ENCODE data around the gene ERCC2. TPM values are rescaled to one million over a fixed set of nuclear protein-coding genes. Genes with fewer than 3 reads are reported as not detected.
"Not testable (repeated sequence)": the region's sequence is repeated elsewhere in the genome, so short reads cannot be mapped to it uniquely, and the experiment has no call there.

ERCC2 gene
- total RNA-seq, 4 donors from 2014 or later: 1.8 to 16.6 (median 10.5) TPM

DNA sequence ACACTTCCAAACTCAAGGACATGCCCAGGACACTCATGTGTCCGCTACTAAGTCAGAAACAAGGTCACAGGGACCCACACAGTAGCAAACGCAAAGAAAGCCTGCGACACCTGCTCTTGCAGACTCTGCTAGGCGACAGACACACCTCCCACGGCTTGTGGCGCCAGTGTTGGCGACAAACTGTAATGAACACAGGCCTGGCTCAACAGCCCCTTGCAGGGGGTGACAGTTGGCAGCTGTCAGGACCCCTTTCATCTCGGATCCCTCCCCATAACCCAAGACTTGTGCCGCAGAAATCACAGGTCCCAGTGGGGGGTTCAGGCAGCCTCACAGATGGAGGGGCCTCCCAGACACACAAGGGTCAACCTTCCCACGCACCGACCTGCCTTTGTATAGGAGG, 48.1 kb downstream of the ERCC2 start:
- intact Hi-C loops (cut with DNase I; ENCODE audit: low total_unique reads): no loop called here
- TF ChIP-seq, protein P1, sequence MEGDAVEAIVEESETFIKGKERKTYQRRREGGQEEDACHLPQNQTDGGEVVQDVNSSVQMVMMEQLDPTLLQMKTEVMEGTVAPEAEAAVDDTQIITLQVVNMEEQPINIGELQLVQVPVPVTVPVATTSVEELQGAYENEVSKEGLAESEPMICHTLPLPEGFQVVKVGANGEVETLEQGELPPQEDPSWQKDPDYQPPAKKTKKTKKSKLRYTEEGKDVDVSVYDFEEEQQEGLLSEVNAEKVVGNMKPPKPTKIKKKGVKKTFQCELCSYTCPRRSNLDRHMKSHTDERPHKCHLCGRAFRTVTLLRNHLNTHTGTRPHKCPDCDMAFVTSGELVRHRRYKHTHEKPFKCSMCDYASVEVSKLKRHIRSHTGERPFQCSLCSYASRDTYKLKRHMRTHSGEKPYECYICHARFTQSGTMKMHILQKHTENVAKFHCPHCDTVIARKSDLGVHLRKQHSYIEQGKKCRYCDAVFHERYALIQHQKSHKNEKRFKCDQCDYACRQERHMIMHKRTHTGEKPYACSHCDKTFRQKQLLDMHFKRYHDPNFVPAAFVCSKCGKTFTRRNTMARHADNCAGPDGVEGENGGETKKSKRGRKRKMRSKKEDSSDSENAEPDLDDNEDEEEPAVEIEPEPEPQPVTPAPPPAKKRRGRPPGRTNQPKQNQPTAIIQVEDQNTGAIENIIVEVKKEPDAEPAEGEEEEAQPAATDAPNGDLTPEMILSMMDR (IDR thresholded peaks at IDR 0.05): no peak
- no peak for TF ChIP-seq POLR2A (IDR thresholded peaks at IDR 0.05)
- no peak overlapping the region for H3K4me3 ChIP-seq
- H3K9me3 ChIP-seq: no peaks in the 10 kb centered on the region
- no peaks in the 10 kb centered on the region for H3K27me3 ChIP-seq
- no peak for DNase-seq
- H3K4me1 ChIP-seq: no peaks in the 10 kb centered on the region
- no peaks in the 10 kb centered on the region for H3K36me3 ChIP-seq
- H3K27ac ChIP-seq: no peak overlapping the region

DNA sequence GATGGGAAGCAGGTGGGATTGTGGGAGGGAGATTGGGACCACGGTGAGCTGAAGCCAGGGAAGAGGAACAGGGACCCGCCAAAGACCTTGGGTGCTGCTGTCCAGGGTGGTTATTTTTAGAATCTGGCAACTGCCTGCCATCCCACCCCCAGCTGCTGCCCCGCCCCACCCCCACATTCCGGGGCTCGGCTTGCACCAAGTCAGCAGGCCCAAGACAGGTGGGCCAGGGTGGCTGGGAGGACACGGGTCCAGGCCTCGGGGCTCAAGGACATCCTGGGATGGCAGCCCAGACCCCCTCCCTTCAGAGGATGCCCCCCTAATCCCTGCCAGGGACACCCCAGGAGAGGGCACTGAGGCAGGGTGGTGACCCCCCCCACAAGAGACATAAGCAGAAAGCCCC, 48.5 kb downstream of the ERCC2 start:
- intact Hi-C loops (cut with DNase I; ENCODE audit: low total_unique reads): no loop called here
- TF ChIP-seq POLR2A (IDR thresholded peaks at IDR 0.05): no peak
- TF ChIP-seq, protein P1 (IDR thresholded peaks at IDR 0.05): no peak

DNA sequence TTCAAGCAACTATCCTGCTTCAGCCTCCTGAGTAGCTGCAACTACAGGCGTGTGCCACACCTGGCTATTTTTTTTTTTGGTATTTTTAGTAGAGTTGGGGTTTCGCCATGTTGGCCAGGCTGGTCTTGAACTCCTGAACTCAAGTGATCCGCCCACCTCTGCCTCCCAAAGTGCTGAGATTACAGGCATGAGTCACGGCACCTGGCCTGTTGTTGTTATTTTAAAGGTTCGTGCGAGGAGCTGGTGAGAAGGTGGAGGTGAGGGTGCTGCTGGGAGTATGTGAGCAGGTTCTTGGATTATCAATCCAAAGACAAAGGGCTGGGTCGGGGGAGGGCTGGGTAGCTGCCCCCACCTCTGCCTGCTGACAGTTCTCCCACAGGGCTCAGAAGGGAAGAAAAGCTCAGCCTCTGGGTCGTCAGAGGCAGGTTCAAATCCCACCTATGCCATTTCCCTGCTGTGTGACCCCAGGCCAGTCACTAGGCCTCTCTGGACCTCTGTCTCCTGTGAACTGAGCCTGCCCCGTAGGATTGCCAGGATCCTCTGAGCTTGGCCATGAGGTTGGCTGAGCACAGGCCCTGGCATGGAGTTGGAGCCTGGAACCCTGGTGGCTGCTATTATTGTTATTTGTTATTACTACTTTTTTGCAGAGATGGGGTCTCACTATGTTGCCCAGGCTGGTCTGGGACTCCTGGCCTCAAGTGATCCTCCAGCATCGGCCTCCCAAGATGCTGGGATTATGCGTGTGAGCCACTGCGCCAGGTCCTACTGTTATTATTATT, 49.2 kb downstream of the ERCC2 start:
- no peaks in the 10 kb centered on the region for H3K9me3 ChIP-seq
- H3K27me3 ChIP-seq: no peaks in the 10 kb centered on the region
- intact Hi-C loops (cut with DNase I; ENCODE audit: low total_unique reads): no loop called here
- DNase-seq: no peak
- no peak overlapping the region for H3K27ac ChIP-seq
- TF ChIP-seq, protein P1 (IDR thresholded peaks at IDR 0.05): no peak
- TF ChIP-seq POLR2A (IDR thresholded peaks at IDR 0.05): no peak
- no peaks in the 10 kb centered on the region for H3K36me3 ChIP-seq
- H3K4me3 ChIP-seq: no peak overlapping the region
- no peaks in the 10 kb centered on the region for H3K4me1 ChIP-seq

More for the DNA sequence above, 48.5 kb downstream of the ERCC2 start:
- H3K4me3 ChIP-seq: no peak overlapping the region
- H3K4me1 ChIP-seq: no peaks in the 10 kb centered on the region
- H3K27me3 ChIP-seq: no peaks in the 10 kb centered on the region
- no peaks in the 10 kb centered on the region for H3K9me3 ChIP-seq
- DNase-seq: no peak
- H3K36me3 ChIP-seq: no peaks in the 10 kb centered on the region
- H3K27ac ChIP-seq: no peak overlapping the region

DNA sequence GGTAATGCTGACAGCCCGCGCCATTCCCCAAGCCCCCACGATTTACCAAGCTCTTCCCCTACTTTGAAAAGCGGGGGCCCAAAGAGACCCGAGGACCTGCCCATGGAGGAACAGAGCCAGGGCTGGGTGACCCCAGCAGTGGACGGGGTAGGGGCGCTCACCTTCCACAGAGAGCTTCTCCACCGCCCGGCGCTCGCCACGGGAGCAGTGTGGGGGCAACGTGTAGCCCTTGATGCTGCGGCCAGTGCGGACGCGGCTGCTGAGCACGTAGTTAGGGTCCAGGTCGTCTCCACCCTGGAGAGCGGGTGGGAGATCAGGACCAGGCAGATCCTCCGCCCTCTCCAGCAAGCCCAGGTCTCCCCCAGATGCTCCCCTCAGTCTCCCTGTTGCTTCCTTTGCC, 55.1 kb downstream of the ERCC2 start:
- intact Hi-C loops (cut with DNase I; ENCODE audit: low total_unique reads): no loop called here
- H3K27me3 ChIP-seq: no peaks in the 10 kb centered on the region
- no peak overlapping the region for H3K4me3 ChIP-seq
- H3K36me3 ChIP-seq: no peaks in the 10 kb centered on the region
- DNase-seq: no peak
- H3K27ac ChIP-seq: no peak overlapping the region
- no peaks in the 10 kb centered on the region for H3K9me3 ChIP-seq
- TF ChIP-seq, protein P1 (IDR thresholded peaks at IDR 0.05): no peak
- TF ChIP-seq POLR2A (IDR thresholded peaks at IDR 0.05): no peak
- no peaks in the 10 kb centered on the region for H3K4me1 ChIP-seq

DNA sequence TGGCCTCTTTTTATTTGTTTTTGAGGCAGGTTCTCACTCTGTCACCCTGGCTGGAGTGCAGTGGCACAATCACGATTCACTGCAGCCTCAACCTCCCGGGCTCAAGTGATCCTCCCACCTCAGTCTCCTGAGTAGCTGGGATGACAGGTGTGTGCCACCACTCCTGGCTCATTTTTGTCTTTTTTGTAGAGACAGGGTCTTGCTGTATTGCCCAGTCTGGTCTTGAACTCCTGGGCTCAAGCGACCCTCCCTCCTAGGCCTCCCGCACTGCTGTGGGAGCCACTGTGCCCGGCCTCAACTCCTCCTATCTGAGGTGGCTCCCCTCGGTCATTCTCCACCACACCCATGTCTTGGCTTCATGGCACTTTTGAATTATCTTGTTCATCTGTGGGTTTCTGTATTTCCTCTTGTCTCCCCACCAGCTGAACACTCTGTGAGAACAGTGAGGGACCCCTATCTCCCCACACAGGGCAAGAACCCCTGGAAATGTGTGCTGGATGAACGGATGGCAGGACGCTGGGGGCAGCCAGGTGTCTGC, 55.6 kb downstream of the ERCC2 start:
- intact Hi-C loops (cut with DNase I; ENCODE audit: low total_unique reads): no loop called here
- DNase-seq: no peak
- Histone ChIP-seq H3K36me3 (no peaks in the 10 kb centered on the region), H3K4me1 (no peaks in the 10 kb centered on the region), H3K4me3 (no peak overlapping the region), H3K27me3 (no peaks in the 10 kb centered on the region), H3K27ac (no peak overlapping the region), H3K9me3 (no peaks in the 10 kb centered on the region)
- TF ChIP-seq, protein P1 (IDR thresholded peaks at IDR 0.05): no peak
- TF ChIP-seq POLR2A (IDR thresholded peaks at IDR 0.05): no peak

DNA sequence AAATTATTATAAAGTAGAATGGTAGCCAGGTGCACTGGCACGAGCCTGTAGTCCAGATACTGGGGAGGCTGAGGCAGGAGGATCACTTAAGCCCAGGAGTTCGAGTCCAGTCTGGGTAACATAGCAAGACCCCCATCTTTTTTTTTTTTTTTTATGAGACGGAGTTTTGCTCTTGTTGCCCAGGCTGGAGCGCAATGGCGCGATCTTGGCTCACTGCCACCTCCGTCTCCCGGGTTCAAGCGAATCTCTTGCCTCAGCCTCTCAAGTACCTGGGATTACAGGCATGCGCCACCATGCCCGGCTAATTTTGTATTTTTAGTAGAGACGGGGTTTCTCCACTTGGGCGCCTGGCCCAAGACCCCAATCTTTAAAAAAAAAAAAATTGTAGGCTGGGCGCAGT, 58.1 kb downstream of the ERCC2 start:
- H3K27me3 ChIP-seq; intact Hi-C loops (cut with DNase I; ENCODE audit: low total_unique reads); H3K27ac ChIP-seq; DNase-seq; H3K4me1 ChIP-seq; H3K4me3 ChIP-seq; H3K9me3 ChIP-seq; H3K36me3 ChIP-seq: not testable (repeated sequence)
